Breast epithelium (tissue), 3 donors: ENCODE measurements around the gene CDH13.

Experiments used
- POLR2A ChIP-seq: fragments of 450-650 bp; IDR thresholded peaks from one replicate; pipeline ENCODE4 v1.6.1; 2016; ENCODE audit warnings: antibody characterized with exemption, mild to moderate bottlenecking, moderate library complexity
- TF ChIP-seq, protein P1 (sequence below), 3 donors: fragments of 450-650 bp; IDR thresholded peaks; one replicate each; pipeline ENCODE4 v1.5.1; 2016 to 2017; ENCODE audit warnings: antibody characterized with exemption in 3 of 3, mild to moderate bottlenecking in 3 of 3, moderate library complexity in 3 of 3

DNA sequence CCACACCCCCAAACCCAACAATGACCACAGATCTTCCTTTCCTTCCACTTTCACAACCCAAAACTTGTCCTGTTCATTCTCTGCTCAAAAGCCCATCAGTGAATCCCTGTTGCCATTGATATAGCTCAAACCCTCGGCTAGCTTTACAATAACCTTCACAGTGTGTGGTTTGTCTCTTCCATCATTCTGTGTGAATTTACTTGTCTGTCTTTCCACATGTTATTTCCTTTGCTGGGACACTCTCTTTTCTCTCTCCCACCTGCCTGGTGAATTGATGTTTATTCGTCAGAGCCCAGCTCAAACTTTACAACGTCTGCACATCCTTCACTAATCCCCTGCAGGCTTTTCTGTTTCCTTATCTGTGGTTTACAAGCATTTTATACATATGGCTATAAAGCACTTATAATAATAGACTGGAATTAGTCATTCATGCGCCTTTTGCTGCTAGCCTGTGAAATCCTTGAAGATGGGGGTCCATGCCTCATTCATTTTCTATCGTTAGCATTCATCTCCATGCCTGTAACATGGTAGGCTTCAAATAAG lies 114.4 kb downstream of the CDH13 start:
- TF ChIP-seq, protein P1, sequence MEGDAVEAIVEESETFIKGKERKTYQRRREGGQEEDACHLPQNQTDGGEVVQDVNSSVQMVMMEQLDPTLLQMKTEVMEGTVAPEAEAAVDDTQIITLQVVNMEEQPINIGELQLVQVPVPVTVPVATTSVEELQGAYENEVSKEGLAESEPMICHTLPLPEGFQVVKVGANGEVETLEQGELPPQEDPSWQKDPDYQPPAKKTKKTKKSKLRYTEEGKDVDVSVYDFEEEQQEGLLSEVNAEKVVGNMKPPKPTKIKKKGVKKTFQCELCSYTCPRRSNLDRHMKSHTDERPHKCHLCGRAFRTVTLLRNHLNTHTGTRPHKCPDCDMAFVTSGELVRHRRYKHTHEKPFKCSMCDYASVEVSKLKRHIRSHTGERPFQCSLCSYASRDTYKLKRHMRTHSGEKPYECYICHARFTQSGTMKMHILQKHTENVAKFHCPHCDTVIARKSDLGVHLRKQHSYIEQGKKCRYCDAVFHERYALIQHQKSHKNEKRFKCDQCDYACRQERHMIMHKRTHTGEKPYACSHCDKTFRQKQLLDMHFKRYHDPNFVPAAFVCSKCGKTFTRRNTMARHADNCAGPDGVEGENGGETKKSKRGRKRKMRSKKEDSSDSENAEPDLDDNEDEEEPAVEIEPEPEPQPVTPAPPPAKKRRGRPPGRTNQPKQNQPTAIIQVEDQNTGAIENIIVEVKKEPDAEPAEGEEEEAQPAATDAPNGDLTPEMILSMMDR (IDR thresholded peaks at IDR 0.05) = no peak
- no peak for TF ChIP-seq POLR2A
